ENCODE measurements around the gene SGCA. TPM values are rescaled to one million over a fixed set of nuclear protein-coding genes. Genes with fewer than 3 reads are reported as not detected.

Gene SGCA
- total and polyA plus RNA-seq, 2 of the 8 experiments (the other 6 are each of a cell fraction or from before 2014, with no cell fraction given): 0.12 TPM; not detected in 1

DNA sequence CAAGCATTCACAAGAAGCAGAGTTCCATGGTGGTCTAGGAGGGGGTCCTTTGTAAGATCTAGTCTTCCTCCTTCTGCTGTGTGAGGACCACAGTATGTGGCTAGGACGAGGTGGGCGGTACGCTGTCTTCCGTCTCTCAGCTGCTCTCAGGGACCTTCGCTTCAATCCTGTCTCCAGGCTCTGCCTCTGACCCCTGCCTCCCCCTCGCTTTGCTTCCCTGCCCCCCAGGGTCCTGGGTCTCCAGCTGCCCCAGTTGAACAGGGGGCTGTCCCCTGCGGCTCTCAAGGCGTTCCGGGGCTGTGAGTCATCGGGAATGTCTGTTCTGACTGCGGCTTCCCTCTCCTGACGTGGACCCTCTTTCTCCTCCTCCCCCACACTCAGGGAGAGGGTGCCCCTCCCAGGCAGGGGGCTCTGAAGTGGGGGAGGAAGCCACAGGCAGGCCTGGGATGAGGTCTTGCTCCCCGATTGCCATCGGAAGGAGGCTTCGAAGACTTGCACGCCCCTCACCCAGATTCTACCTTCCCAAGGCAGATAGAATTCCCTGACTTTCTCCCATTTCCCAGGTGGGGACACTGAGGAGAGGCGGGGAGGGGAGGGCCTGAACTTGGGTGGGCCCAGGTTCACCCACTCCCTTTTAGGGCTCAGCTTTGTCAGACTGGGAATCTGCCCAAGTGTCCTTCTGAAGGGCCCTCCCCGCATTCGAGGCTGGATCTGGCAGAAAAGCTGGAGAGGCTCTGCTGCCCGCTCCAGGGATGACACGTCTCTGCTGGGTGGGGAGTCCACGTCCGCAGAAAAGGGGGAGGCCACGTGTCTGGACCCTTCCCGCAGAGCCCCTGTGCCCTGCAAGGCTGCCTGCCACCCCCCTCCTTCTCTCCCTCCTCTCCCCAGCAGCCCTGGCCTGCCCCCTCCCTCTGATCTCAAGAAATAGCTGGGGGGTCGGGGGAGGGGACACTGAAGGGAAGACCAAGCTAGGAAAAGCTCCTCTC is 44.7 kb downstream of the SGCA start (continued):
- no peak for TF ChIP-seq CHD7 (IDR thresholded peaks at IDR 0.05; ENCODE audit: insufficient replicate concordance, low read length)
- peak in 1 of 2 experiments; percentile 32; a peak in 1 of 3 replicates for TF ChIP-seq EP300 (IDR thresholded peaks at IDR 0.05; ENCODE audit: borderline replicate concordance in 1 of 2, low read depth in 2 of 2, low read length in 2 of 2)
- TF ChIP-seq, protein P1, sequence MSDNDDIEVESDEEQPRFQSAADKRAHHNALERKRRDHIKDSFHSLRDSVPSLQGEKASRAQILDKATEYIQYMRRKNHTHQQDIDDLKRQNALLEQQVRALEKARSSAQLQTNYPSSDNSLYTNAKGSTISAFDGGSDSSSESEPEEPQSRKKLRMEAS (IDR thresholded peaks at IDR 0.05): no peak
- no peak for TF ChIP-seq BCL11A (IDR thresholded peaks at IDR 0.05; ENCODE audit: low read depth in 2 of 2, low read length in 2 of 2)
- no peak for TF ChIP-seq CEBPB (IDR thresholded peaks at IDR 0.05; ENCODE audit: low read depth, low read length)
- peak; percentile 90 for TF ChIP-seq JUND (IDR thresholded peaks at IDR 0.05; ENCODE audit: low read length)
- no peak for TF ChIP-seq CBX5 (IDR thresholded peaks at IDR 0.05; ENCODE audit: low read depth, low read length)
- TF ChIP-seq SP2 (IDR thresholded peaks at IDR 0.05; ENCODE audit: low read length): no peak
